Neural cell (in vitro differentiated cells): ENCODE results near the gene DEPDC5. TPM values are rescaled to one million over a fixed set of nuclear protein-coding genes. Genes with fewer than 3 reads are reported as not detected.

Source experiments
- H2AFZ ChIP-seq: fragments of 200-600, 300-800 bp; sonication (generic), shearing (Covaris generic); 2 replicates; pipeline ENCODE4 v1.6.0; 2014; ENCODE audit warnings: low read depth, mild to moderate bottlenecking, antibody characterized with exemption, low read length, moderate library complexity
- H3F3A ChIP-seq: fragments of 200-600 bp; shearing (Covaris generic); 2 replicates; pipeline ENCODE4 v1.6.1; 2016; ENCODE audit warnings: mild to moderate bottlenecking, moderate library complexity, mixed read lengths, antibody characterized with exemption, low read length; ENCODE audit not compliant: insufficient read depth, poor library complexity, severe bottlenecking
- H3K27ac ChIP-seq: fragments of 200-600, 300-800 bp; sonication (generic), shearing (Covaris generic); 2 replicates; pipeline ENCODE4 v1.5.1; 2014; ENCODE audit warnings: mild to moderate bottlenecking, low read length, moderate library complexity
- H3K27me3 ChIP-seq: fragments of 300-800, 200-600 bp; sonication (generic), shearing (Covaris generic); 2 replicates; pipeline ENCODE4 v1.6.0; 2014; ENCODE audit warnings: mild to moderate bottlenecking, low read depth, low read length, moderate library complexity; ENCODE audit not compliant: insufficient read depth
- H3K36me3 ChIP-seq: fragments of 300-800, 200-600 bp; sonication (generic), shearing (Covaris generic); 2 replicates; pipeline ENCODE4 v1.5.1; 2014; ENCODE audit warnings: mild to moderate bottlenecking, antibody characterized with exemption, low read length, moderate library complexity; ENCODE audit not compliant: insufficient read depth
- H3K4me2 ChIP-seq: fragments of 300-800, 200-600 bp; sonication (generic), shearing (Covaris generic); 2 replicates; pipeline ENCODE4 v1.6.0; 2014; ENCODE audit warnings: mild to moderate bottlenecking, low read length
- H3K4me3 ChIP-seq: fragments of 300-800, 200-600 bp; sonication (generic), shearing (Covaris generic); 2 replicates; pipeline ENCODE4 v1.5.1; 2014; ENCODE audit warnings: mild to moderate bottlenecking, low read length, moderate library complexity
- H3K79me2 ChIP-seq: fragments of 200-600 bp; shearing (Covaris generic); replicated peaks from 2 replicates; pipeline ENCODE4 v1.6.0; 2014; ENCODE audit warnings: mild to moderate bottlenecking, low read length, moderate library complexity; ENCODE audit not compliant: insufficient read depth
- H3K9ac ChIP-seq: fragments of 300-800, 200-600 bp; sonication (generic), shearing (Covaris generic); 2 replicates; pipeline ENCODE4 v1.6.1; 2016; ENCODE audit warnings: mild to moderate bottlenecking, low read length, mixed read lengths
- H3K9me2 ChIP-seq: fragments of 200-600 bp; shearing (Covaris generic); 2 replicates; pipeline ENCODE4 v1.6.1; 2016; ENCODE audit warnings: mild to moderate bottlenecking, low read length, mixed read lengths; ENCODE audit not compliant: insufficient read depth
- H3K9me3 ChIP-seq: fragments of 200-600, 300-800 bp; sonication (generic), shearing (Covaris generic); 2 replicates; pipeline ENCODE4 v1.6.1; 2016; ENCODE audit warnings: mild to moderate bottlenecking, mixed run types, low read length, moderate library complexity, mixed read lengths
- H4K20me1 ChIP-seq: fragments of 200-600 bp; shearing (Covaris generic); 2 replicates; pipeline ENCODE4 v1.6.1; 2016; ENCODE audit warnings: mild to moderate bottlenecking, mixed run types; ENCODE audit not compliant: insufficient read depth
- CTCF ChIP-seq: fragments of 450-650 bp; IDR thresholded peaks from 2 replicates; pipeline ENCODE4 v1.5.1; 2014; ENCODE audit warnings: antibody characterized with exemption, mild to moderate bottlenecking, moderate library complexity; ENCODE audit not compliant: poor library complexity, severe bottlenecking
- EP300 ChIP-seq: fragments of 450-650 bp; conservative IDR thresholded peaks from 2 replicates; pipeline ENCODE4 v1.6.1; 2014; ENCODE audit warnings: antibody characterized with exemption, mild to moderate bottlenecking, moderate library complexity; ENCODE audit not compliant: poor library complexity, severe bottlenecking
- EZH2 ChIP-seq: fragments of 200-600, 300-800 bp; shearing (Covaris generic), sonication (generic); IDR thresholded peaks from 2 replicates; pipeline ENCODE4 v1.6.1; 2014; ENCODE audit warnings: antibody characterized with exemption, low read length, borderline replicate concordance, mild to moderate bottlenecking; ENCODE audit not compliant: insufficient read depth, poor library complexity, severe bottlenecking
- MXI1 ChIP-seq: fragments of 450-650 bp; conservative IDR thresholded peaks from 2 replicates; pipeline ENCODE4 v1.6.1; 2014; ENCODE audit warnings: antibody characterized with exemption, mild to moderate bottlenecking; ENCODE audit not compliant: poor library complexity, severe bottlenecking
- POLR2AphosphoS5 ChIP-seq: IDR thresholded peaks from 2 replicates; pipeline ENCODE4 v1.6.1; 2012
- RAD21 ChIP-seq: fragments of 450-650 bp; conservative IDR thresholded peaks from 2 replicates; pipeline ENCODE4 v1.6.1; 2014; ENCODE audit warnings: antibody characterized with exemption, mild to moderate bottlenecking, moderate library complexity
- SMC3 ChIP-seq: fragments of 450-650 bp; conservative IDR thresholded peaks from 2 replicates; pipeline ENCODE4 v1.6.1; 2014; ENCODE audit warnings: antibody characterized with exemption, mild to moderate bottlenecking, moderate library complexity; ENCODE audit not compliant: poor library complexity
- TAF1 ChIP-seq: IDR thresholded peaks from 2 replicates; pipeline ENCODE4 v1.6.1; 2012; ENCODE audit warnings: low read depth
- polyA plus RNA-seq: library from polyadenylated mRNA; depleted of rRNA; stranded (reverse); fragments of >200 nt; gene quantifications from 2 replicates; pipeline ENCODE4 v1.2.3, GENCODE V29; 2014
- TF ChIP-seq, protein P1 (sequence below): IDR thresholded peaks from 2 replicates; pipeline ENCODE4 v1.6.1; 2012; ENCODE audit warnings: borderline replicate concordance

The DEPDC5 gene
- polyA plus RNA-seq, 1 donor from 2014 or later: 11.3 TPM

DNA sequence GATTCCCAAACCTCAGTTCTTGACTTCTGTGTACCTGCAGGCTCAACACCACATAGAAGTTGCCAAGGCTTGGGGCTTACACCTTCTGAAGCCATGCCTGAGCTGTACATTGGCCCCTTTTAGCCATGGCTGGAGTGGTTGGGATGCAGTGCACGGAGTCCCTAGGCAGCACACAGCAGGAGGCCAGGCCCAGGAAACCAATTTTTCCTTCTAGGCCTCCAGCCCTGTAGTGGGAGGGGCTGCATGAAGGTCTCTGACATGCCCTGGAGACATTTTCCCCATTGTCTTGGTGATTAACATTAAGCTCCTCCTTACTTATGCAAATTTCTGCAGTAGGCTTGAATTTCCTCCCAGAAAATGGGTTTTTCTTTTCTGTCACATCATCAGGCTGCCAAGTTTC is 94.6 kb downstream of the DEPDC5 start:
- no peak overlapping the region for H3K4me3 ChIP-seq
- H3K4me2 ChIP-seq: no peak overlapping the region
- no peaks in the 10 kb centered on the region for H3K27me3 ChIP-seq
- no peak overlapping the region for H2AFZ ChIP-seq
- H3K9me2 ChIP-seq: no peaks in the 10 kb centered on the region
- no peak overlapping the region for H3K9ac ChIP-seq
- TF ChIP-seq RAD21: no peak
- no peak for TF ChIP-seq MXI1
- H3K9me3 ChIP-seq: no peaks in the 10 kb centered on the region
- H3K79me2 ChIP-seq: no peaks in the 10 kb centered on the region
- H3F3A ChIP-seq: no peaks in the 10 kb centered on the region
- no peak overlapping the region for H3K27ac ChIP-seq
- no peaks in the 10 kb centered on the region for H4K20me1 ChIP-seq
- H3K36me3 ChIP-seq: no peaks in the 10 kb centered on the region

DNA sequence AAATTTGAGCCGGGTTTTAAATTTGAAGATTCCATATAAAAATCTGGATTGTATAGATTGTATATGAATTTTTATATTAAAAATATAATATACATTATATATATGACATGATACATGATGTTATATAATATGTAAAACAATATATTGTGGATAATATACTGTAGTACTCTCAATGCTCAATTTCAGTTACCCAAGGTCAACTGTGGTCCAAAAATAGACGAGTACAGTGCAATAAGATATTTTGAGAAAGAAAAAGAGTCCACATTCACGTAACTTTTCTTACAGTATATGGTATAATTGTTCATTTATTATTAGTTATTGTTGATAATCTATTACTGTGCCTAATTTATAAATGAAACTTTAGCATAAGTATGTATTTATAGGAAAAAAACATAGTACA is 96.3 kb downstream of the DEPDC5 start:
- no peaks in the 10 kb centered on the region for H3K79me2 ChIP-seq
- H3K4me2 ChIP-seq: no peak overlapping the region

More for the DNA sequence above, 96.3 kb downstream of the DEPDC5 start:
- H3K9me2 ChIP-seq: no peaks in the 10 kb centered on the region
- no peak overlapping the region for H3K9ac ChIP-seq
- no peaks in the 10 kb centered on the region for H3K27me3 ChIP-seq
- no peak overlapping the region for H3K4me3 ChIP-seq
- H2AFZ ChIP-seq: no peak overlapping the region
- H4K20me1 ChIP-seq: no peaks in the 10 kb centered on the region
- H3K9me3 ChIP-seq: no peaks in the 10 kb centered on the region
- H3K27ac ChIP-seq: no peak overlapping the region
- TF ChIP-seq TAF1 (no peak), MXI1 (no peak), POLR2AphosphoS5 (no peak), EZH2 (no peak), CTCF (no peak), EP300 (no peak), RAD21 (no peak), SMC3 (no peak)
- TF ChIP-seq, protein P1, sequence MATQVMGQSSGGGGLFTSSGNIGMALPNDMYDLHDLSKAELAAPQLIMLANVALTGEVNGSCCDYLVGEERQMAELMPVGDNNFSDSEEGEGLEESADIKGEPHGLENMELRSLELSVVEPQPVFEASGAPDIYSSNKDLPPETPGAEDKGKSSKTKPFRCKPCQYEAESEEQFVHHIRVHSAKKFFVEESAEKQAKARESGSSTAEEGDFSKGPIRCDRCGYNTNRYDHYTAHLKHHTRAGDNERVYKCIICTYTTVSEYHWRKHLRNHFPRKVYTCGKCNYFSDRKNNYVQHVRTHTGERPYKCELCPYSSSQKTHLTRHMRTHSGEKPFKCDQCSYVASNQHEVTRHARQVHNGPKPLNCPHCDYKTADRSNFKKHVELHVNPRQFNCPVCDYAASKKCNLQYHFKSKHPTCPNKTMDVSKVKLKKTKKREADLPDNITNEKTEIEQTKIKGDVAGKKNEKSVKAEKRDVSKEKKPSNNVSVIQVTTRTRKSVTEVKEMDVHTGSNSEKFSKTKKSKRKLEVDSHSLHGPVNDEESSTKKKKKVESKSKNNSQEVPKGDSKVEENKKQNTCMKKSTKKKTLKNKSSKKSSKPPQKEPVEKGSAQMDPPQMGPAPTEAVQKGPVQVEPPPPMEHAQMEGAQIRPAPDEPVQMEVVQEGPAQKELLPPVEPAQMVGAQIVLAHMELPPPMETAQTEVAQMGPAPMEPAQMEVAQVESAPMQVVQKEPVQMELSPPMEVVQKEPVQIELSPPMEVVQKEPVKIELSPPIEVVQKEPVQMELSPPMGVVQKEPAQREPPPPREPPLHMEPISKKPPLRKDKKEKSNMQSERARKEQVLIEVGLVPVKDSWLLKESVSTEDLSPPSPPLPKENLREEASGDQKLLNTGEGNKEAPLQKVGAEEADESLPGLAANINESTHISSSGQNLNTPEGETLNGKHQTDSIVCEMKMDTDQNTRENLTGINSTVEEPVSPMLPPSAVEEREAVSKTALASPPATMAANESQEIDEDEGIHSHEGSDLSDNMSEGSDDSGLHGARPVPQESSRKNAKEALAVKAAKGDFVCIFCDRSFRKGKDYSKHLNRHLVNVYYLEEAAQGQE: no peak
- no peaks in the 10 kb centered on the region for H3K36me3 ChIP-seq
- H3F3A ChIP-seq: no peaks in the 10 kb centered on the region
